Heart left ventricle (tissue), 13 donors: Measurements from ENCODE around the gene SERPINE1.

Source experiments
- POLR2A ChIP-seq, 2 donors: fragments of 450-650 bp; IDR thresholded peaks; one replicate each; pipeline ENCODE4 v1.6.1; 2017; ENCODE audit warnings: antibody characterized with exemption in 2 of 2, mild to moderate bottlenecking in 2 of 2, moderate library complexity in 2 of 2
- TF ChIP-seq, protein P1 (sequence below), 12 donors: fragments of 200-600 bp; sonication (generic) in 4 of 12; IDR thresholded peaks; one replicate each; pipeline versions ENCODE4 v1.5.0 to v1.8.0; 2018 to 2022; ENCODE audit warnings: antibody characterized with exemption in 12 of 12, mild to moderate bottlenecking in 5 of 12
- donor health status: ischemic (EF 13 %, LVEDD 7.1; RV severe dilation, severe dysfunction).
- donor health status: DM: no; HTN: yes; CAD: no.
- donor health status: DM: no; HTN: no; CAD: no.
- donor health status: ischemic (EF 25% LVEDD 6.9; RV normal size, moderate dysfunction).
- donor health status: ischemic (EF 25% LVEDD 5.7; RV mildly dilated, moderate dysfunction).
- donor health status: ischemic (EF 35%, LVEDD 5.7; RV mildly dilated, moderate dysfunction).
- donor health status: nonischemic (EF 11% LVEDD 7.7; RV severe dilation, severe dysfunction).
- donor health status: DM: yes; HTN: yes; CAD: no.
- donor health status: PGD.
- donor health status: ischemic (EF 29% LVEDD 5.4; RV normal size, mild dysfunction).
- donor health status: nonischemic (EF 23%, LVEDD 6.1; RV moderate dilation, normal function).

GRCh38 chr7:101081432-101081831 lies 45.5 kb upstream of the SERPINE1 start:
- TF ChIP-seq, protein P1, sequence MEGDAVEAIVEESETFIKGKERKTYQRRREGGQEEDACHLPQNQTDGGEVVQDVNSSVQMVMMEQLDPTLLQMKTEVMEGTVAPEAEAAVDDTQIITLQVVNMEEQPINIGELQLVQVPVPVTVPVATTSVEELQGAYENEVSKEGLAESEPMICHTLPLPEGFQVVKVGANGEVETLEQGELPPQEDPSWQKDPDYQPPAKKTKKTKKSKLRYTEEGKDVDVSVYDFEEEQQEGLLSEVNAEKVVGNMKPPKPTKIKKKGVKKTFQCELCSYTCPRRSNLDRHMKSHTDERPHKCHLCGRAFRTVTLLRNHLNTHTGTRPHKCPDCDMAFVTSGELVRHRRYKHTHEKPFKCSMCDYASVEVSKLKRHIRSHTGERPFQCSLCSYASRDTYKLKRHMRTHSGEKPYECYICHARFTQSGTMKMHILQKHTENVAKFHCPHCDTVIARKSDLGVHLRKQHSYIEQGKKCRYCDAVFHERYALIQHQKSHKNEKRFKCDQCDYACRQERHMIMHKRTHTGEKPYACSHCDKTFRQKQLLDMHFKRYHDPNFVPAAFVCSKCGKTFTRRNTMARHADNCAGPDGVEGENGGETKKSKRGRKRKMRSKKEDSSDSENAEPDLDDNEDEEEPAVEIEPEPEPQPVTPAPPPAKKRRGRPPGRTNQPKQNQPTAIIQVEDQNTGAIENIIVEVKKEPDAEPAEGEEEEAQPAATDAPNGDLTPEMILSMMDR (IDR thresholded peaks at IDR 0.05), result no peak
- TF ChIP-seq POLR2A (IDR thresholded peaks at IDR 0.05), result no peak
